ENCODE measurements around the gene CYRIA.

Gene CYRIA

DNA sequence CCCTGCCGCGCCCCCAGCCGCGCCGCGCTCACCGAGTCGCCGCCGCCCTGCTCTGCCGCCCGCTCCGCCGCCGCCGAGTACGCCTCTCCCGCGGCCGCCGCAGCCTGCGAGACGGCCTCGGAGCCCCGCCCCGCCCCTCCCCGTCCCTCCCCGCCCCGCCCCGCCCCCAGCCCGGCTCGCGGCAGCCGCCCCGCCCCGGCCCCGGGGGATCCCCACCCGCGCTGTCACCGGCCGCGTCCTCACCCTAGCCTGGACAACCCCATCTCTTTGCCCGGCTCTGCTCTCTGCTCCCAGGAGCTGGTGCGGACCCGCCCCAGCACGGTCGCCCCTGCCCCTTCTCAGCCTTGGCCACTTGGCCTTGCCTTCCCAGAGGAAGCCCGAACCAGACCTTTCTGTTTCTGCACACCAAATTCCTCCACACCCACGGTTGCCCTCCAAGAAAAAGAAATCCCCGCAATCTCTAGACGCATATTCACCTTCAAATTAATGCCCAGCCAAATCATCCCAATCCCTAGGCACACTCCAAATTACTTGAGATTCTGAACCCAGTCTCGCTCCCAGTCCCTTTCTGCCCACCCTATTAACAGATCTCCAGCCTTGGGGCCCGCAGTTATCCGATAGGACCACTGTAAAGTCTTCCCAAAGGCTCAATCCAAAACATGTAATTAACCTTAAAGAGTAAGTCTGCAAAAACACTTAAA is at the start of gene CYRIA:
Gene CYRIA (minus strand): TSS at position 87 of the 701 bp plus-strand sequence. CDS start 77,715 bp downstream, outside the sequence.
- Histone ChIP-seq H3K36me3 (replicated peaks; ENCODE audit: low read depth, low read length) (no peaks in the 10 kb centered on the region), H3K27ac (ENCODE audit: low read length) (no peak within 1 kb of the TSS), H3K4me1 (ENCODE audit: low read length) (peaks cover 76% of the 10 kb centered on the region), H3K9ac (ENCODE audit: low read length) (peak within 1 kb of the TSS; percentile 72), H3K4me3 (ENCODE audit: low read length) (peak within 1 kb of the TSS; percentile 97), H2AFZ (ENCODE audit: low read depth, low read length) (peak within 1 kb of the TSS; percentile 50; the same call in 1 of the 2 replicates), H3K79me2 (ENCODE audit: low read length) (no peaks in the 10 kb centered on the region), H3K4me2 (ENCODE audit: low read length) (peak within 1 kb of the TSS; percentile 96), H4K20me1 (ENCODE audit: insufficient read depth, low read length) (no peaks in the 10 kb centered on the region), H3K27me3 (ENCODE audit: low read depth, low read length) (peaks cover 7% of the 10 kb centered on the region; the same call in 1 of the 2 replicates), H3K9me3 (ENCODE audit: insufficient read depth, low read length) (no peaks in the 10 kb centered on the region)
- TF ChIP-seq EZH2phosphoT487 (IDR thresholded peaks at IDR 0.05; ENCODE audit: low read depth) = no peak
- TF ChIP-seq, protein P1, sequence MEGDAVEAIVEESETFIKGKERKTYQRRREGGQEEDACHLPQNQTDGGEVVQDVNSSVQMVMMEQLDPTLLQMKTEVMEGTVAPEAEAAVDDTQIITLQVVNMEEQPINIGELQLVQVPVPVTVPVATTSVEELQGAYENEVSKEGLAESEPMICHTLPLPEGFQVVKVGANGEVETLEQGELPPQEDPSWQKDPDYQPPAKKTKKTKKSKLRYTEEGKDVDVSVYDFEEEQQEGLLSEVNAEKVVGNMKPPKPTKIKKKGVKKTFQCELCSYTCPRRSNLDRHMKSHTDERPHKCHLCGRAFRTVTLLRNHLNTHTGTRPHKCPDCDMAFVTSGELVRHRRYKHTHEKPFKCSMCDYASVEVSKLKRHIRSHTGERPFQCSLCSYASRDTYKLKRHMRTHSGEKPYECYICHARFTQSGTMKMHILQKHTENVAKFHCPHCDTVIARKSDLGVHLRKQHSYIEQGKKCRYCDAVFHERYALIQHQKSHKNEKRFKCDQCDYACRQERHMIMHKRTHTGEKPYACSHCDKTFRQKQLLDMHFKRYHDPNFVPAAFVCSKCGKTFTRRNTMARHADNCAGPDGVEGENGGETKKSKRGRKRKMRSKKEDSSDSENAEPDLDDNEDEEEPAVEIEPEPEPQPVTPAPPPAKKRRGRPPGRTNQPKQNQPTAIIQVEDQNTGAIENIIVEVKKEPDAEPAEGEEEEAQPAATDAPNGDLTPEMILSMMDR (IDR thresholded peaks at IDR 0.05; ENCODE audit: low read depth, low read length) = no peak

DNA sequence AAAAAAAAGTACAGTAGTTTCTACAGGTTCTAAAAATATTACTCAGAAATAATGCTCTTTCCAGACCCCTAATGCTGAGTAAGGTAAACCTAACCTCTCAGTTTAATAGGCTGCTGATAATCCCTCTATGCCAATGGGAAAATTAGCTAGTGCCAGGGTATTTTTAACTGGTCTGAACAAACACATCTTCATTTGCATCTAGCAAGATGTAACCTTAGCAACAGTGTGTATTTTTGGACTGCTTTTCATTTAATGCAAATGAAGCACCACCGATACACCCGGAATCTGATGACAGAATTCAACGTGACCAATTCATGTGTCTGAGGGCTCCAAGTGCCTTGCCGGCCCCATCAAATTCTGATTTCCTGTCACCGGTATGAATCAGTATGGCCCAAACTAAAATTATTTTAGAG is 47.4 kb upstream of the CYRIA start:
- no peaks in the 10 kb centered on the region for H3K36me3 ChIP-seq (replicated peaks; ENCODE audit: low read depth, low read length)
- no peaks in the 10 kb centered on the region for H3K9me3 ChIP-seq (ENCODE audit: insufficient read depth, low read length)
- no peak overlapping the region for H3K4me3 ChIP-seq (ENCODE audit: low read length)
- peaks cover 18% of the 10 kb centered on the region for H3K4me1 ChIP-seq (ENCODE audit: low read length)
- 0 out of 2 replicates have a peak overlapping the region, but pooled peaks have one; percentile 32 for H2AFZ ChIP-seq (ENCODE audit: low read depth, low read length)
- no peaks in the 10 kb centered on the region for H3K79me2 ChIP-seq (ENCODE audit: low read length)
- no peak overlapping the region for H3K9ac ChIP-seq (ENCODE audit: low read length)
- 0 out of 2 replicates have a peak, but pooled peaks cover 4% of the 10 kb centered on the region for H3K27me3 ChIP-seq (ENCODE audit: low read depth, low read length)
- no peak overlapping the region for H3K27ac ChIP-seq (ENCODE audit: low read length)
- TF ChIP-seq, protein P1 (IDR thresholded peaks at IDR 0.05; ENCODE audit: low read depth, low read length) = no peak
- no peak for TF ChIP-seq EZH2phosphoT487 (IDR thresholded peaks at IDR 0.05; ENCODE audit: low read depth)
- no peaks in the 10 kb centered on the region for H4K20me1 ChIP-seq (ENCODE audit: insufficient read depth, low read length)
- H3K4me2 ChIP-seq (ENCODE audit: low read length) = peak overlapping the region; percentile 44

DNA sequence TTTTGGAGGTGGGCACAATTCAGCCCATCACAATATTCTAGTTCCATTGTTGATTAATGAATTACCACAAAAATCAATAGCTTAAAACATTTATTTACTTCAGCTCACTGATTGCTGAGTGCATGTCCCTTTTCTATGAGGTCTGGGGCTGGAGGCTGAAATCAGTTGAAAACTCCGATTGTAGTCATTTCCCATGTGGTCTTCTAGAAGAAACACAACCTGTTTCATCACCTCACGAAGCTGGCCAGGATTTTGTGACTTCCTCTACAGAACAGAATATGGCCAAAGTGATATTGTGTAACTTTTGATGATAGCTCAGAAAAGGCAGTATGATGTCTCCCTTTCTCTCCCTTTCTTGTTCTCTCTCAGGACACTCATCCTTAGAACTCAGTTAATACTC is 44.1 kb upstream of the CYRIA start:
- no peak overlapping the region for H3K27ac ChIP-seq (ENCODE audit: low read length)
- H3K9ac ChIP-seq (ENCODE audit: low read length) = no peak overlapping the region
- H3K4me1 ChIP-seq (ENCODE audit: low read length) = peaks cover 14% of the 10 kb centered on the region
- H3K27me3 ChIP-seq (ENCODE audit: low read depth, low read length) = 0 out of 2 replicates have a peak, but pooled peaks cover 2% of the 10 kb centered on the region
- H3K4me3 ChIP-seq (ENCODE audit: low read length) = no peak overlapping the region
- H3K9me3 ChIP-seq (ENCODE audit: insufficient read depth, low read length) = no peaks in the 10 kb centered on the region
- H3K4me2 ChIP-seq (ENCODE audit: low read length) = no peak overlapping the region
- TF ChIP-seq, protein P1 (IDR thresholded peaks at IDR 0.05; ENCODE audit: low read depth, low read length) = no peak
- no peak for TF ChIP-seq EZH2phosphoT487 (IDR thresholded peaks at IDR 0.05; ENCODE audit: low read depth)
- no peaks in the 10 kb centered on the region for H3K36me3 ChIP-seq (replicated peaks; ENCODE audit: low read depth, low read length)
- H2AFZ ChIP-seq (ENCODE audit: low read depth, low read length) = no peak overlapping the region
- no peaks in the 10 kb centered on the region for H4K20me1 ChIP-seq (ENCODE audit: insufficient read depth, low read length)
- H3K79me2 ChIP-seq (ENCODE audit: low read length) = no peaks in the 10 kb centered on the region

DNA sequence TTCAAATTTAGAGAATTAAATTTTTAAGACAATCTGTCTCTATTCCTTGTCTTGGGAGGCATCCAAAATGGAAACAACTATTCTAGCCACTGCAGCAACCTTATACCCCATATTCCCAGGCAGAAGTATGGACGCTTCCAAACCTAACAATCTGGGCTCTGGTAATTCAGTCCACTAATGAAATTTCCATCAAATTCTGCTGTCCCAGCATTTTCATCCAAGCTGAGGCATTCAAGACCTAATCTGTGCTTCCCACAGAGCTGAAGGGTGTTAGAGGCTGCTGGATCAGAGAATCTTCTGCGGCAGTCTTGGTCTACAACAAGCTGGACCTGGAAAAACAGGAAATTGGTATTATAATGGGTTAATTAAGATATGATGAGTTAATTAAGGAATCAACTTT is 42.5 kb upstream of the CYRIA start:
- no peak for TF ChIP-seq EZH2phosphoT487 (IDR thresholded peaks at IDR 0.05; ENCODE audit: low read depth)
- TF ChIP-seq, protein P1 (IDR thresholded peaks at IDR 0.05; ENCODE audit: low read depth, low read length) = no peak
- Histone ChIP-seq H3K4me2 (ENCODE audit: low read length) (no peak overlapping the region), H3K9ac (ENCODE audit: low read length) (no peak overlapping the region), H3K27ac (ENCODE audit: low read length) (no peak overlapping the region), H3K9me3 (ENCODE audit: insufficient read depth, low read length) (no peaks in the 10 kb centered on the region), H3K36me3 (replicated peaks; ENCODE audit: low read depth, low read length) (no peaks in the 10 kb centered on the region), H3K27me3 (ENCODE audit: low read depth, low read length) (no peaks in the 10 kb centered on the region), H3K79me2 (ENCODE audit: low read length) (no peaks in the 10 kb centered on the region), H3K4me3 (ENCODE audit: low read length) (no peak overlapping the region), H2AFZ (ENCODE audit: low read depth, low read length) (no peak overlapping the region), H3K4me1 (ENCODE audit: low read length) (peaks cover 6% of the 10 kb centered on the region), H4K20me1 (ENCODE audit: insufficient read depth, low read length) (no peaks in the 10 kb centered on the region)

Measured in OCI-LY3 (cell line).